Astrocyte (in vitro differentiated cells and primary cell): Measurements from ENCODE around the gene ARPIN. TPM values are rescaled to one million over a fixed set of nuclear protein-coding genes. Genes with fewer than 3 reads are reported as not detected.

Experiments used
- DNase-seq: peaks from one replicate; pipeline ENCODE4 v3.0.0-alpha.2; 2010; ENCODE audit warnings: low read depth
- FAIRE-seq: peaks from 2 replicates; lab custom pipeline; 2011; peaks lifted over from hg19 to GRCh38; lab: Jason Lieb, UNC
- H2AFZ ChIP-seq: 2 replicates; pipeline ENCODE4 v1.6.0; 2012; ENCODE audit warnings: low read depth, low read length, inconsistent platforms
- H3K27ac ChIP-seq: 2 replicates; pipeline ENCODE4 v1.5.1; 2011; ENCODE audit warnings: low read depth, low read length, inconsistent platforms
- H3K27me3 ChIP-seq: 2 replicates; pipeline ENCODE4 v1.6.0; 2011; ENCODE audit warnings: low read length, inconsistent platforms; ENCODE audit not compliant: insufficient read depth
- H3K36me3 ChIP-seq: 2 replicates; pipeline ENCODE4 v1.5.1; 2011; ENCODE audit warnings: low read length, inconsistent platforms; ENCODE audit not compliant: insufficient read depth
- H3K4me1 ChIP-seq: 2 replicates; pipeline ENCODE4 v1.5.1; 2011; ENCODE audit warnings: low read length, inconsistent platforms; ENCODE audit not compliant: insufficient read depth
- H3K4me2 ChIP-seq: 2 replicates; pipeline ENCODE4 v1.6.0; 2012; ENCODE audit warnings: low read length, inconsistent platforms
- H3K4me3 ChIP-seq: 2 replicates; pipeline ENCODE4 v1.5.1; 2011; ENCODE audit warnings: low read depth, mild to moderate bottlenecking, low read length, inconsistent platforms; ENCODE audit not compliant: insufficient read depth
- H3K79me2 ChIP-seq: 2 replicates; pipeline ENCODE4 v1.6.0; 2012; ENCODE audit warnings: mild to moderate bottlenecking, low read length, inconsistent platforms; ENCODE audit not compliant: insufficient read depth
- H3K9ac ChIP-seq: 2 replicates; pipeline ENCODE4 v1.6.0; 2012; ENCODE audit warnings: mild to moderate bottlenecking, low read length, inconsistent platforms
- H3K9me3 ChIP-seq: 2 replicates; pipeline ENCODE4 v1.5.1; 2012; ENCODE audit warnings: low read depth, mild to moderate bottlenecking, low read length, inconsistent platforms; ENCODE audit not compliant: insufficient read depth
- H4K20me1 ChIP-seq: 2 replicates; pipeline ENCODE4 v1.6.0; 2012; ENCODE audit warnings: low read length, inconsistent platforms; ENCODE audit not compliant: insufficient read depth
- H3K27ac Mint-ChIP-seq: one replicate; pipeline ENCODE4 v1.8.0; 2021; ENCODE audit warnings: mild to moderate bottlenecking, mixed read lengths; ENCODE audit not compliant: unreplicated experiment
- H3K27me3 Mint-ChIP-seq: one replicate; pipeline ENCODE4 v1.8.0; 2021; ENCODE audit warnings: low read depth, mixed read lengths; ENCODE audit not compliant: unreplicated experiment
- H3K36me3 Mint-ChIP-seq: one replicate; pipeline ENCODE4 v1.8.0; 2021; ENCODE audit warnings: low read depth, mixed read lengths; ENCODE audit not compliant: unreplicated experiment
- H3K4me1 Mint-ChIP-seq: one replicate; pipeline ENCODE4 v1.8.0; 2021; ENCODE audit warnings: low read depth, mixed read lengths; ENCODE audit not compliant: unreplicated experiment
- H3K4me3 Mint-ChIP-seq: one replicate; pipeline ENCODE4 v1.8.0; 2021; ENCODE audit warnings: mild to moderate bottlenecking, moderate library complexity, mixed read lengths; ENCODE audit not compliant: unreplicated experiment
- H3K9me3 Mint-ChIP-seq: one replicate; pipeline ENCODE4 v1.8.0; 2021; ENCODE audit warnings: mild to moderate bottlenecking, mixed read lengths; ENCODE audit not compliant: unreplicated experiment
- EZH2 ChIP-seq: IDR thresholded peaks from 2 replicates; pipeline ENCODE4 v1.6.1; 2012; ENCODE audit warnings: mild to moderate bottlenecking, low read length, inconsistent platforms; ENCODE audit not compliant: insufficient read depth
- total RNA-seq: library from RNA; stranded (reverse); gene quantifications from 2 replicates; pipeline ENCODE4 v1.2.1, GENCODE V29; 2021
- TF ChIP-seq, protein P1 (sequence below): IDR thresholded peaks from 2 replicates; pipeline ENCODE4 v1.5.1; 2011; ENCODE audit warnings: low read depth, mild to moderate bottlenecking, inconsistent platforms, low read length, moderate library complexity; ENCODE audit not compliant: insufficient read depth

The ARPIN gene
- total RNA-seq, 1 donor from 2014 or later, result 4.8 TPM

DNA sequence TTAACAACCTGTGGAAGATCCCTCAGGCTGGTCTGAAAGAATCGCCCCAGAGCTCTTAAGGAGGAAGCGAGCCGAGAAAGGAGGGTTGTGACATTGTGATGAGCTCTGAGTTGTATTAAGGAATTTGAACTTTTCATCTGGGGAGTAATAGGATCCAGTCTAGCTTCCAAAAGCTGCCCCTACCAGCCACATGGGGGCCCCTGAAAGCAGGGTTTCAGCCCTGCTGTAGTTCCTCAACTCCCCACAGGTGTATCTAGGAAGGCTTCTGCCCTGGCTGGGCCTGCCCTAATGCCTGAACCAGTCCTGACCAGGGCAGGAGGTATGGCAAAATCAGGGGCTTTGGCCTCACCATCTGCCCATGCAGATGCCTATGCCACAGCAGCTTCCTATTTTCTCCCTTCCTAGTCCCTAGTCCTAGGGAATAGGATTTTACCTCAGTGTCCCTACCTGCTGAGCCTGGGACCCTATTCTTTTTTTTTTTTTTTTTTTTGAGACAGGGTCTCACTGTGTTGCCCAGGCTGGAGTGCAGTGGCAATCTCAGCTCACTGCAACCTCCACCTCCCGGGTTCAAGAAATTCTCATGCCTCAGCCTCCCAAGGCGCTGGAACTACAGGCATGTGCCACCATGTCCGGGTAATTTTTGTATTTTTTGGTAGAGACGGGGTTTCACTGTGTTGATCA lies 14.0 kb downstream of the ARPIN start:
- H3K9me3 Mint-ChIP-seq, result no peaks in the 10 kb centered on the region
- H3K4me1 ChIP-seq, result no peaks in the 10 kb centered on the region
- H3K27ac ChIP-seq, result no peak overlapping the region
- peaks cover under 1% of the 10 kb centered on the region for H3K79me2 ChIP-seq
- H3K36me3 Mint-ChIP-seq, result peaks cover 7% of the 10 kb centered on the region
- H3K27me3 Mint-ChIP-seq, result no peaks in the 10 kb centered on the region
- DNase-seq (peak; percentile 21), FAIRE-seq (no peak)
- no peaks in the 10 kb centered on the region for H4K20me1 ChIP-seq
- H3K27ac Mint-ChIP-seq, result no peak overlapping the region
- no peaks in the 10 kb centered on the region for H3K9me3 ChIP-seq
- H3K9ac ChIP-seq, result no peak overlapping the region
- TF ChIP-seq, protein P1, sequence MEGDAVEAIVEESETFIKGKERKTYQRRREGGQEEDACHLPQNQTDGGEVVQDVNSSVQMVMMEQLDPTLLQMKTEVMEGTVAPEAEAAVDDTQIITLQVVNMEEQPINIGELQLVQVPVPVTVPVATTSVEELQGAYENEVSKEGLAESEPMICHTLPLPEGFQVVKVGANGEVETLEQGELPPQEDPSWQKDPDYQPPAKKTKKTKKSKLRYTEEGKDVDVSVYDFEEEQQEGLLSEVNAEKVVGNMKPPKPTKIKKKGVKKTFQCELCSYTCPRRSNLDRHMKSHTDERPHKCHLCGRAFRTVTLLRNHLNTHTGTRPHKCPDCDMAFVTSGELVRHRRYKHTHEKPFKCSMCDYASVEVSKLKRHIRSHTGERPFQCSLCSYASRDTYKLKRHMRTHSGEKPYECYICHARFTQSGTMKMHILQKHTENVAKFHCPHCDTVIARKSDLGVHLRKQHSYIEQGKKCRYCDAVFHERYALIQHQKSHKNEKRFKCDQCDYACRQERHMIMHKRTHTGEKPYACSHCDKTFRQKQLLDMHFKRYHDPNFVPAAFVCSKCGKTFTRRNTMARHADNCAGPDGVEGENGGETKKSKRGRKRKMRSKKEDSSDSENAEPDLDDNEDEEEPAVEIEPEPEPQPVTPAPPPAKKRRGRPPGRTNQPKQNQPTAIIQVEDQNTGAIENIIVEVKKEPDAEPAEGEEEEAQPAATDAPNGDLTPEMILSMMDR, result peak; percentile 60
- no peak for TF ChIP-seq EZH2
- H3K4me2 ChIP-seq, result no peak overlapping the region
- no peaks in the 10 kb centered on the region for H3K4me1 Mint-ChIP-seq
- peaks cover 2% of the 10 kb centered on the region for H3K36me3 ChIP-seq
- no peaks in the 10 kb centered on the region for H3K27me3 ChIP-seq
- no peak overlapping the region for H2AFZ ChIP-seq
- no peak overlapping the region for H3K4me3 Mint-ChIP-seq
- no peak overlapping the region for H3K4me3 ChIP-seq

DNA sequence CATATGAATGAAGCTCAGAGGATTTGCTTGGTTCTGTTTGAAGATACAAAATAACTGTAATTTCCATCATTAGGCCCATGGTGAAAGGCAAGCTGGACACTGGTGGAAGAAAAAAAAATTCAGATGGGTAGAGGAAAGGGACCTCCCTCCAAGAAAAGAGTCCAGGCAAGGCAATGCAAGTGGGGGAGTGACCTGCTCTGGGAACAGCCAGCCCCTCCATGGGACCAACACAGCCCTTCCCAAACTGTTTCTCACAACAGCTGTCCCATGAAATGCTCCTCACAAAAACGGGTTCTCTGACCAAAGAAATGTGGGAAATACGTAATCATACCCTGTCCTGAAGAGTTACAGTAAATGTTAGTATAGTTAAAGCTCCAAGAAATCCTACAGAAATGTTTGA lies 14.6 kb downstream of the ARPIN start:
- no peaks in the 10 kb centered on the region for H3K27me3 Mint-ChIP-seq
- no peaks in the 10 kb centered on the region for H3K27me3 ChIP-seq
- no peaks in the 10 kb centered on the region for H3K4me1 ChIP-seq
- H3K36me3 ChIP-seq, result peaks cover 2% of the 10 kb centered on the region
- DNase-seq, result no peak
- H3K36me3 Mint-ChIP-seq, result peaks cover 7% of the 10 kb centered on the region
- no peak overlapping the region for H3K9ac ChIP-seq
- no peak overlapping the region for H2AFZ ChIP-seq
- TF ChIP-seq, protein P1, result no peak
- TF ChIP-seq EZH2, result no peak
- H3K4me3 Mint-ChIP-seq, result no peak overlapping the region
- FAIRE-seq, result no peak
- H3K4me1 Mint-ChIP-seq, result no peaks in the 10 kb centered on the region
- H3K27ac Mint-ChIP-seq, result no peak overlapping the region
- H3K27ac ChIP-seq, result no peak overlapping the region
- H3K4me2 ChIP-seq, result no peak overlapping the region
- no peaks in the 10 kb centered on the region for H3K9me3 Mint-ChIP-seq
- no peaks in the 10 kb centered on the region for H4K20me1 ChIP-seq
- no peaks in the 10 kb centered on the region for H3K9me3 ChIP-seq
- H3K79me2 ChIP-seq, result peaks cover 7% of the 10 kb centered on the region
- no peak overlapping the region for H3K4me3 ChIP-seq
